SK-N-SH (cell line): ENCODE data around the gene NPAS3. TPM values are rescaled to one million over a fixed set of nuclear protein-coding genes. Genes with fewer than 3 reads are reported as not detected.
A peak's percentile ranks its signal among the peaks of the same experiment; 100 is the strongest.

Experiments
- CTCF ChIA-PET: fragments of 300-600, 350-600 bp; formaldehyde crosslinking; extraction: SDS; loops from one replicate; lab custom pipeline; 2021; lab: Yijun Ruan, JAX
- POLR2A ChIA-PET: fragments of 350-600 bp; sonication (Branson Sonifier 250); formaldehyde crosslinking; extraction: SDS; loops from one replicate; lab custom pipeline; 2020; ENCODE audit warnings: antibody characterized with exemption, inconsistent platforms; lab: Yijun Ruan, JAX
- DNase-seq: peaks from one replicate; pipeline ENCODE4 v3.0.0; 2012
- H2AFZ ChIP-seq: fragments of 200-600 bp; sonication (generic); 2 replicates; pipeline ENCODE4 v1.8.1; 2016; ENCODE audit warnings: antibody characterized with exemption, mild to moderate bottlenecking, low read depth
- H3F3A ChIP-seq: fragments of 200-600 bp; sonication (generic); replicated peaks from 2 replicates; pipeline ENCODE3; 2016; ENCODE audit warnings: antibody characterized with exemption, mild to moderate bottlenecking; ENCODE audit not compliant: insufficient read depth
- H3K27ac ChIP-seq, 2 experiments: fragments of 200-500 bp in 1 of 2; fragments of 200-600 bp in 1 of 2; sonication (Bioruptor generic) in 1 of 2; sonication (generic), shearing (Covaris generic) in 1 of 2; 2 replicates each; pipeline versions ENCODE4 v1.5.1 to v1.6.1; 2014 to 2016; ENCODE audit warnings: low read depth in 2 of 2, inconsistent platforms in 1 of 2, low read length in 1 of 2, mild to moderate bottlenecking in 1 of 2, mixed read lengths in 1 of 2
- H3K27me3 ChIP-seq: fragments of 200-600 bp; sonication (generic), shearing (Covaris generic); 2 replicates; pipeline ENCODE4 v1.6.1; 2016; ENCODE audit warnings: mixed run types; ENCODE audit not compliant: insufficient read depth
- H3K36me3 ChIP-seq, 2 experiments: fragments of 200-500 bp in 1 of 2; fragments of 200-600 bp in 1 of 2; sonication (Bioruptor generic) in 1 of 2; sonication (generic) in 1 of 2; replicated peaks in 1 of 2; 2 replicates each; pipeline versions ENCODE3 to v1.5.1; 2014 to 2016; ENCODE audit warnings: low read length in 1 of 2, mild to moderate bottlenecking in 1 of 2; ENCODE audit not compliant: insufficient read depth in 2 of 2, control insufficient read depth in 1 of 2
- H3K4me1 ChIP-seq, 2 experiments: fragments of 200-500 bp in 1 of 2; fragments of 200-600 bp in 1 of 2; sonication (Bioruptor generic) in 1 of 2; sonication (generic), shearing (Covaris generic) in 1 of 2; 2 replicates each; pipeline versions ENCODE4 v1.5.1 to v1.6.1; 2014 to 2016; ENCODE audit warnings: low read depth in 1 of 2, low read length in 1 of 2, mixed run types in 1 of 2; ENCODE audit not compliant: insufficient read depth in 2 of 2, control insufficient read depth in 1 of 2
- H3K4me2 ChIP-seq: fragments of 200-600 bp; sonication (generic), shearing (Covaris generic); 2 replicates; pipeline ENCODE4 v1.6.1; 2017; ENCODE audit warnings: mixed run types
- H3K4me3 ChIP-seq, 2 experiments: fragments of 200-500 bp in 1 of 2; fragments of 200-600 bp in 1 of 2; sonication (Bioruptor generic) in 1 of 2; sonication (generic), shearing (Covaris generic) in 1 of 2; 2 replicates each; pipeline versions ENCODE4 v1.5.1 to v1.8.1; 2014 to 2016; ENCODE audit warnings: low read depth in 2 of 2, inconsistent platforms in 1 of 2, low read length in 1 of 2, mild to moderate bottlenecking in 1 of 2, mixed read lengths in 1 of 2, moderate library complexity in 1 of 2
- H3K79me2 ChIP-seq: fragments of 200-600 bp; sonication (generic); 2 replicates; pipeline ENCODE4 v1.8.1; 2017; ENCODE audit warnings: mild to moderate bottlenecking; ENCODE audit not compliant: insufficient read depth
- H3K9ac ChIP-seq: fragments of 200-600 bp; sonication (generic); 2 replicates; pipeline ENCODE4 v1.6.1; 2017; ENCODE audit warnings: mixed run types
- H3K9me2 ChIP-seq: fragments of 200-600 bp; sonication (generic); 2 replicates; pipeline ENCODE4 v1.6.1; 2017; ENCODE audit warnings: mixed run types
- H3K9me3 ChIP-seq: fragments of 200-600 bp; sonication (generic); 2 replicates; pipeline ENCODE4 v1.6.1; 2017; ENCODE audit warnings: mixed run types, mild to moderate bottlenecking, moderate library complexity
- H4K20me1 ChIP-seq: fragments of 200-600 bp; sonication (generic); 2 replicates; pipeline ENCODE4 v1.6.1; 2017; ENCODE audit warnings: mild to moderate bottlenecking, mixed run types; ENCODE audit not compliant: insufficient read depth
- CHD2 ChIP-seq: fragments of 150-350 bp; IDR thresholded peaks from 2 replicates; pipeline ENCODE4 v1.6.1; 2018; ENCODE audit warnings: low read length; ENCODE audit not compliant: partially characterized antibody
- ELF1 ChIP-seq: IDR thresholded peaks from 2 replicates; pipeline ENCODE4 v1.4.0; 2012
- EP300 ChIP-seq, 2 experiments: IDR thresholded peaks; 2 replicates each; pipeline versions ENCODE4 v1.4.0 to v1.6.1; 2012; ENCODE audit warnings: borderline replicate concordance in 1 of 2, low read depth in 1 of 2, low read length in 1 of 2
- EZH2phosphoT487 ChIP-seq: fragments of 200-600 bp; sonication (generic); IDR thresholded peaks from 2 replicates; pipeline ENCODE4 v1.6.1; 2017; ENCODE audit warnings: low read depth, mixed run types, mild to moderate bottlenecking, antibody characterized with exemption, moderate library complexity, borderline replicate concordance
- FOSL2 ChIP-seq: IDR thresholded peaks from 2 replicates; pipeline ENCODE4 v1.4.0; 2012; ENCODE audit warnings: low read depth, mild to moderate bottlenecking, moderate library complexity, borderline replicate concordance
- FOXJ3 ChIP-seq: sonication (generic); formaldehyde crosslinking; IDR thresholded peaks from 2 replicates; pipeline ENCODE4 v1.5.1; 2020; ENCODE audit warnings: mild to moderate bottlenecking, missing genetic modification reagents
- FOXM1 ChIP-seq: IDR thresholded peaks from 2 replicates; pipeline ENCODE4 v1.4.0; 2012; ENCODE audit warnings: low read depth, mild to moderate bottlenecking
- GABPA ChIP-seq: IDR thresholded peaks from 2 replicates; pipeline ENCODE4 v1.4.0; 2012; ENCODE audit warnings: low read depth, mild to moderate bottlenecking
- GATA2 ChIP-seq: sonication (generic); formaldehyde crosslinking; IDR thresholded peaks from 2 replicates; pipeline ENCODE4 v1.5.0; 2020; ENCODE audit warnings: mild to moderate bottlenecking, missing genetic modification reagents
- JUND ChIP-seq: IDR thresholded peaks from 2 replicates; pipeline ENCODE4 v1.4.0; 2012
- MEF2A ChIP-seq: IDR thresholded peaks from 2 replicates; pipeline ENCODE4 v1.4.0; 2012; ENCODE audit warnings: low read depth, borderline replicate concordance
- MXI1 ChIP-seq: IDR thresholded peaks from 2 replicates; pipeline ENCODE4 v1.6.1; 2012; ENCODE audit warnings: mild to moderate bottlenecking, low read depth, low read length, improper control_type of control experiment
- NFIC ChIP-seq: IDR thresholded peaks from 2 replicates; pipeline ENCODE4 v1.4.0; 2012; ENCODE audit warnings: borderline replicate concordance
- NRF1 ChIP-seq: IDR thresholded peaks from 2 replicates; pipeline ENCODE4 v1.6.1; 2012; ENCODE audit warnings: low read depth, mild to moderate bottlenecking, low read length
- POLR2AphosphoS5 ChIP-seq: IDR thresholded peaks from 2 replicates; pipeline ENCODE4 v1.6.1; 2012; ENCODE audit warnings: low read depth, low read length
- RAD21 ChIP-seq: IDR thresholded peaks from 2 replicates; pipeline ENCODE4 v1.6.1; 2012; ENCODE audit warnings: mild to moderate bottlenecking, low read length
- RCOR1 ChIP-seq: fragments of 150-350 bp; IDR thresholded peaks from 2 replicates; pipeline ENCODE4 v1.6.1; 2017; ENCODE audit warnings: antibody characterized with exemption, low read length
- RFX5 ChIP-seq: IDR thresholded peaks from 2 replicates; pipeline ENCODE4 v1.6.1; 2012; ENCODE audit warnings: mild to moderate bottlenecking, improper control_type of control experiment, low read length
- RXRA ChIP-seq: IDR thresholded peaks from 2 replicates; pipeline ENCODE4 v1.4.0; 2012; ENCODE audit warnings: low read depth, mild to moderate bottlenecking, borderline replicate concordance
- SIN3A ChIP-seq: IDR thresholded peaks from 2 replicates; pipeline ENCODE4 v1.6.1; 2012; ENCODE audit warnings: low read depth, mild to moderate bottlenecking, low read length, moderate library complexity, borderline replicate concordance
- SMC3 ChIP-seq: IDR thresholded peaks from 2 replicates; pipeline ENCODE4 v1.6.1; 2012; ENCODE audit warnings: low read depth, low read length, improper control_type of control experiment
- TAF1 ChIP-seq: IDR thresholded peaks from 2 replicates; pipeline ENCODE4 v1.6.1; 2012; ENCODE audit warnings: low read depth, mild to moderate bottlenecking, low read length, moderate library complexity, borderline replicate concordance
- TCF12 ChIP-seq: IDR thresholded peaks from 2 replicates; pipeline ENCODE4 v1.4.0; 2012
- TEAD4 ChIP-seq: IDR thresholded peaks from 2 replicates; pipeline ENCODE4 v1.4.0; 2012; ENCODE audit warnings: mild to moderate bottlenecking, borderline replicate concordance; ENCODE audit not compliant: insufficient read depth
- YY1 ChIP-seq: IDR thresholded peaks from 2 replicates; pipeline ENCODE4 v1.4.0; 2012; ENCODE audit warnings: low read depth, mild to moderate bottlenecking
- WGBS: methylation state at CpG from one replicate; pipeline ENCODE4 v1.1.6; 2017; ENCODE audit warnings: low lambda C conversion rate; 5-methylcytosine and 5-hydroxymethylcytosine counted together
- polyA plus RNA-seq, 3 experiments: library from polyadenylated mRNA; depleted of rRNA; stranded (reverse); fragments of >200 nt; gene quantifications; 2 replicates each; pipeline ENCODE4 v1.2.3, GENCODE V29; 2012
- TF ChIP-seq, protein P1 (sequence below): IDR thresholded peaks from 2 replicates; pipeline ENCODE4; 2012
- TF ChIP-seq, protein P2 (sequence below): IDR thresholded peaks from 2 replicates; pipeline ENCODE4 v1.4.0; 2012; ENCODE audit warnings: low read depth
- TF ChIP-seq, protein P3 (sequence below): fragments of 150-350 bp; IDR thresholded peaks from 2 replicates; pipeline ENCODE4 v1.6.1; 2016; ENCODE audit warnings: mild to moderate bottlenecking, low read depth, low read length
- TF ChIP-seq, protein P4 (sequence below): fragments of 200-600 bp; sonication (generic); IDR thresholded peaks from 2 replicates; pipeline ENCODE4 v1.6.1; 2017; ENCODE audit warnings: antibody characterized with exemption, mild to moderate bottlenecking, moderate library complexity
- TF ChIP-seq, protein P5 (sequence below): fragments of 150-350 bp; IDR thresholded peaks from 2 replicates; pipeline ENCODE4 v1.6.1; 2017; ENCODE audit warnings: antibody characterized with exemption, low read length, low read depth, borderline replicate concordance
- TF ChIP-seq, protein P6 (sequence below): IDR thresholded peaks from 2 replicates; pipeline ENCODE4 v1.4.0; 2012; ENCODE audit warnings: low read depth, borderline replicate concordance

Gene NPAS3
- polyA plus RNA-seq, 1 of the 3 experiments (the other 2 are of a cell fraction): 4.3 TPM

DNA sequence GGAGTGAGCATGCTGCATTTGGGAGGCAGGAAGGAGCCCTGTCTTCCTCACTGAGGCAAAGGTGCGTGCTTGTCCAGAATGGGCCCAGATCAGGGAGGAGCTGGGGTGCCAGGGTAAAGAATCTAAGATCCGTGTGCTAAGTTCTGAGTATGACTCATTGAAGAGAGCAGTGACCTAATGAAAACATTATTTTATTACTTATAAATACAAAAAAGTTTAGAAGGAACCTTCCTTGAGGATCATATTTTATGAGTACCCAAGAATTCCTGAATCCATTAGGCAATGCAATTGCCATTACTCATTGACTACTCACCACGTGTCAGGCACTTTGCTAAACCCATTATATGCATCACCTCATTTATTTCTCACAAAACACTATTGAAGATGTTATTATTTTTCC lies 747.5 kb downstream of the NPAS3 start:
- ChIA-PET POLR2A (no interaction called here), CTCF (interaction anchor here (0.6 to 1.3 kb wide), 2 partner anchors 10 to 507 kb away, joined by 3 to 5 read pairs; no protein-coding TSS in a partner anchor)
- no peak for DNase-seq
- peaks cover 2 to 35% of the 10 kb centered on the region in 2 experiments; a peak in 3 of 4 replicates for H3K4me1 ChIP-seq
- no peak overlapping the region for H3K4me3 ChIP-seq
- no peaks in the 10 kb centered on the region for H4K20me1 ChIP-seq
- no peaks in the 10 kb centered on the region for H3K9me3 ChIP-seq
- 18% methylated on average over 3 of the region's 3 CpGs for WGBS
- 0 out of 2 replicates have a peak overlapping the region, but pooled peaks have one; percentile 32 for H3K4me2 ChIP-seq
- no peaks in the 10 kb centered on the region for H3K36me3 ChIP-seq
- H3K27me3 ChIP-seq: no peaks in the 10 kb centered on the region
- no peak overlapping the region for H2AFZ ChIP-seq
- H3K9me2 ChIP-seq: no peaks in the 10 kb centered on the region
- no peaks in the 10 kb centered on the region for H3K79me2 ChIP-seq
- H3F3A ChIP-seq: peaks cover 19% of the 10 kb centered on the region
- no peak overlapping the region; the same call in 1 of the 2 replicates for H3K9ac ChIP-seq
- H3K27ac ChIP-seq: peak overlapping the region; percentile 39 to 91; a peak in 3 of 4 replicates
- peak; percentile 92 for TF ChIP-seq JUND
- TF ChIP-seq, protein P1, sequence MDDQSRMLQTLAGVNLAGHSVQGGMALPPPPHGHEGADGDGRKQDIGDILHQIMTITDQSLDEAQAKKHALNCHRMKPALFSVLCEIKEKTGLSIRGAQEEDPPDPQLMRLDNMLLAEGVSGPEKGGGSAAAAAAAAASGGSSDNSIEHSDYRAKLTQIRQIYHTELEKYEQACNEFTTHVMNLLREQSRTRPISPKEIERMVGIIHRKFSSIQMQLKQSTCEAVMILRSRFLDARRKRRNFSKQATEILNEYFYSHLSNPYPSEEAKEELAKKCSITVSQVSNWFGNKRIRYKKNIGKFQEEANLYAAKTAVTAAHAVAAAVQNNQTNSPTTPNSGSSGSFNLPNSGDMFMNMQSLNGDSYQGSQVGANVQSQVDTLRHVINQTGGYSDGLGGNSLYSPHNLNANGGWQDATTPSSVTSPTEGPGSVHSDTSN: peak; percentile 91
- TF ChIP-seq NRF1: no peak
- TF ChIP-seq GABPA: no peak
- peak; percentile 81 for TF ChIP-seq FOXM1
- TF ChIP-seq MEF2A: 0 out of 2 replicates have a peak, but pooled peaks have one; percentile 29
- TF ChIP-seq EP300 (IDR thresholded peaks at IDR 0.05; ENCODE audit: borderline replicate concordance in 1 of 2, low read depth in 1 of 2, low read length in 1 of 2): peak; percentile 25 to 91; a peak in 3 of 4 replicates
- TF ChIP-seq, protein P2, sequence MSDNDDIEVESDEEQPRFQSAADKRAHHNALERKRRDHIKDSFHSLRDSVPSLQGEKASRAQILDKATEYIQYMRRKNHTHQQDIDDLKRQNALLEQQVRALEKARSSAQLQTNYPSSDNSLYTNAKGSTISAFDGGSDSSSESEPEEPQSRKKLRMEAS: peak; percentile 88
- TF ChIP-seq TEAD4: peak; percentile 93
- no peak for TF ChIP-seq FOXJ3 (CRISPR knock-in tag)
- no peak for TF ChIP-seq YY1
- TF ChIP-seq MXI1: no peak
- TF ChIP-seq, protein P3, sequence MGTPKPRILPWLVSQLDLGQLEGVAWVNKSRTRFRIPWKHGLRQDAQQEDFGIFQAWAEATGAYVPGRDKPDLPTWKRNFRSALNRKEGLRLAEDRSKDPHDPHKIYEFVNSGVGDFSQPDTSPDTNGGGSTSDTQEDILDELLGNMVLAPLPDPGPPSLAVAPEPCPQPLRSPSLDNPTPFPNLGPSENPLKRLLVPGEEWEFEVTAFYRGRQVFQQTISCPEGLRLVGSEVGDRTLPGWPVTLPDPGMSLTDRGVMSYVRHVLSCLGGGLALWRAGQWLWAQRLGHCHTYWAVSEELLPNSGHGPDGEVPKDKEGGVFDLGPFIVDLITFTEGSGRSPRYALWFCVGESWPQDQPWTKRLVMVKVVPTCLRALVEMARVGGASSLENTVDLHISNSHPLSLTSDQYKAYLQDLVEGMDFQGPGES: no peak
- TF ChIP-seq, protein P4, sequence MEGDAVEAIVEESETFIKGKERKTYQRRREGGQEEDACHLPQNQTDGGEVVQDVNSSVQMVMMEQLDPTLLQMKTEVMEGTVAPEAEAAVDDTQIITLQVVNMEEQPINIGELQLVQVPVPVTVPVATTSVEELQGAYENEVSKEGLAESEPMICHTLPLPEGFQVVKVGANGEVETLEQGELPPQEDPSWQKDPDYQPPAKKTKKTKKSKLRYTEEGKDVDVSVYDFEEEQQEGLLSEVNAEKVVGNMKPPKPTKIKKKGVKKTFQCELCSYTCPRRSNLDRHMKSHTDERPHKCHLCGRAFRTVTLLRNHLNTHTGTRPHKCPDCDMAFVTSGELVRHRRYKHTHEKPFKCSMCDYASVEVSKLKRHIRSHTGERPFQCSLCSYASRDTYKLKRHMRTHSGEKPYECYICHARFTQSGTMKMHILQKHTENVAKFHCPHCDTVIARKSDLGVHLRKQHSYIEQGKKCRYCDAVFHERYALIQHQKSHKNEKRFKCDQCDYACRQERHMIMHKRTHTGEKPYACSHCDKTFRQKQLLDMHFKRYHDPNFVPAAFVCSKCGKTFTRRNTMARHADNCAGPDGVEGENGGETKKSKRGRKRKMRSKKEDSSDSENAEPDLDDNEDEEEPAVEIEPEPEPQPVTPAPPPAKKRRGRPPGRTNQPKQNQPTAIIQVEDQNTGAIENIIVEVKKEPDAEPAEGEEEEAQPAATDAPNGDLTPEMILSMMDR: no peak
- TF ChIP-seq RXRA: peak; percentile 66; the same call in 1 of the 2 replicates
- TF ChIP-seq, protein P5, sequence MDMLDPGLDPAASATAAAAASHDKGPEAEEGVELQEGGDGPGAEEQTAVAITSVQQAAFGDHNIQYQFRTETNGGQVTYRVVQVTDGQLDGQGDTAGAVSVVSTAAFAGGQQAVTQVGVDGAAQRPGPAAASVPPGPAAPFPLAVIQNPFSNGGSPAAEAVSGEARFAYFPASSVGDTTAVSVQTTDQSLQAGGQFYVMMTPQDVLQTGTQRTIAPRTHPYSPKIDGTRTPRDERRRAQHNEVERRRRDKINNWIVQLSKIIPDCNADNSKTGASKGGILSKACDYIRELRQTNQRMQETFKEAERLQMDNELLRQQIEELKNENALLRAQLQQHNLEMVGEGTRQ: no peak
- TF ChIP-seq RFX5: no peak
- TF ChIP-seq FOSL2: peak; percentile 88
- no peak for TF ChIP-seq TAF1
- no peak for TF ChIP-seq SMC3
- TF ChIP-seq SIN3A: no peak
- no peak for TF ChIP-seq CHD2
- TF ChIP-seq TCF12: peak; percentile 82
- TF ChIP-seq, protein P6, sequence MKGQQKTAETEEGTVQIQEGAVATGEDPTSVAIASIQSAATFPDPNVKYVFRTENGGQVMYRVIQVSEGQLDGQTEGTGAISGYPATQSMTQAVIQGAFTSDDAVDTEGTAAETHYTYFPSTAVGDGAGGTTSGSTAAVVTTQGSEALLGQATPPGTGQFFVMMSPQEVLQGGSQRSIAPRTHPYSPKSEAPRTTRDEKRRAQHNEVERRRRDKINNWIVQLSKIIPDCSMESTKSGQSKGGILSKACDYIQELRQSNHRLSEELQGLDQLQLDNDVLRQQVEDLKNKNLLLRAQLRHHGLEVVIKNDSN: 0 out of 2 replicates have a peak, but pooled peaks have one; percentile 45
- no peak for TF ChIP-seq ELF1
- TF ChIP-seq POLR2AphosphoS5: no peak; the same call in 1 of the 2 replicates
- peak; percentile 32; the same call in 1 of the 2 replicates for TF ChIP-seq NFIC
- no peak for TF ChIP-seq RCOR1
- TF ChIP-seq GATA2 (CRISPR knock-in tag): no peak
- TF ChIP-seq RAD21: no peak
- TF ChIP-seq EZH2phosphoT487: no peak
